Measurements from ENCODE around the gene MMEL1. TPM values are rescaled to one million over a fixed set of nuclear protein-coding genes. Genes with fewer than 3 reads are reported as not detected.

MMEL1 gene
- total and polyA plus RNA-seq, 11 donors, result 0.30 to 2.6 (median 0.97) TPM; not detected in 5

DNA sequence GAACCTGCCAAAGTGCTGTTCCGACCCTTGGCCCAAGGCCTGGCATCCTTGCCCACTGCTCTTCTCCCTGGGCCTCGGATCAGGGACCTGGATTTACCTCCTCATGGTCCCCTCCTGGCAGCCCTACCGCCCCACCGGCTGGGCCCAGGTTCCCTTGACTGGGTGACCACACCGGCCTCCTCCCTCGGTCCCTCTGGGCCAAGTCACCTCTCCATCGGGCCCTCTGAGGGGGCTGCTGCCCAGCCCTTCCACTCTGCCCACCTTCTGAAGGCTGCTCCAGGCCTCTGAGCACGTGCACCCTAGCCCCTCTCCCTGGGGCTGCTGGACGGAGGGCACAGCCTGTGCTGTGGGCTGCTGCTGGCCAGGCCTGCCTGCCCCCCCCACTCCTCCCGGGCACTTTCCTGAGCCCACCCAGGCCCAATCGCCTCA lies 9.3 kb upstream of the MMEL1 start:
- Histone ChIP-seq H3K4me1 (peaks cover 0 to 31% (median 14%) of the 10 kb centered on the region in 12 donors), H3K27ac (peak overlapping the region in 9 of 12 donors; percentile 84 to 94 (median 90)), H3K27me3 (no peaks in the 10 kb centered on the region), H3K9me3 (peaks cover 0 to 15% (median 8%) of the 10 kb centered on the region in 12 donors), H3K4me3 (peak overlapping the region; percentile 68 to 99 (median 85)), H3K36me3 (no peaks in the 10 kb centered on the region)
- WGBS, 4 donors, result 34 to 51% (median 38%) methylated on average over 8 to 11 of the region's 11 CpGs
- intact Hi-C loops (cut with DNase I), result loop anchor here in 8 of 10 donors (2.0 to 10.0 kb wide), 7 partner anchors 55 to 229 kb away; partner anchors contain the start of genes PEX10 (in 5 of the 8) and PRXL2B (in 5 of the 8)
- no peak for TF ChIP-seq CTCF (IDR thresholded peaks at IDR 0.05)
- no peak for TF ChIP-seq POLR2A (IDR thresholded peaks at IDR 0.05)
- peak in 1 of 5 donors; percentile 71 for DNase-seq
- peak in 1 of 4 donors; percentile 3 for ATAC-seq

- H3K4me3 ChIP-seq, result peak overlapping the region in 10 of 12 donors; percentile 68 to 99 (median 87)
- no peaks in the 10 kb centered on the region for H3K36me3 ChIP-seq
- no peak for TF ChIP-seq POLR2A (IDR thresholded peaks at IDR 0.05)
- TF ChIP-seq CTCF (IDR thresholded peaks at IDR 0.05), result no peak
- DNase-seq (peak in 1 of 5 donors; percentile 59), ATAC-seq (no peak)
- WGBS, 4 donors, result 93 to 96% (median 94%) methylated on average over 7 to 34 of the region's 34 CpGs
- intact Hi-C loops (cut with DNase I), result loop anchor here in 8 of 10 donors (2.0 to 10.0 kb wide), 7 partner anchors 54 to 229 kb away; partner anchors contain the start of genes PEX10 (in 5 of the 8) and PRXL2B (in 5 of the 8)
- peaks cover 0 to 31% (median 14%) of the 10 kb centered on the region in 12 donors for H3K4me1 ChIP-seq
- peaks cover 0 to 15% (median 7%) of the 10 kb centered on the region in 12 donors for H3K9me3 ChIP-seq
- H3K27ac ChIP-seq, result peak overlapping the region in 3 of 12 donors; percentile 84 to 94 (median 88)
- no peaks in the 10 kb centered on the region for H3K27me3 ChIP-seq
Measured at GRCh38 chr1:2641381-2642130, 8.7 kb upstream of the MMEL1 start.

DNA sequence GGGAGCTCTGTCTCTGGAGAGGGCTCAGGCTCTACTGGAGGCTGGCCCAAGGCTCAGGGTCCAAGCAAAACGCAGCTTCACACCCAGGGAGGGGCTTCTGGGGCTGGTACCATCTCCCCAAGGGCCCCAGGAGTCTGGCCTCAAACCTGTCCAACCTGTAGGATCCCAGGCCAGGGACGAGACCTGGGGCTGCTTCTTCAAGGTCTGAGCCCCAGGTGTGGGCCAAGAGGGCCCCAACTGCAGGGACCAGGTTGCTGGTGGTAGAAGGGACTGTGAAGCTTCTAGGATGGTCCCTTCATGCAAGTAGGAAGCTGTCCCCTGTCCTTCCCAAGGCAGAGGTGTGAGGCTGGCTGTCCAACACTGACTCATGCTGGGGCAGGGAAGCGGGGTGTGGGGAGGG lies 7.8 kb upstream of the MMEL1 start:
- no peak overlapping the region for H3K27ac ChIP-seq
- no peak overlapping the region for H3K4me3 ChIP-seq
- WGBS, 4 donors, result 92 to 100% (median 93%) methylated on average over 1 to 3 of the region's 3 CpGs
- peaks cover 0 to 31% (median 14%) of the 10 kb centered on the region in 12 donors for H3K4me1 ChIP-seq
- H3K27me3 ChIP-seq, result peaks cover 0 to 4% (median 0%) of the 10 kb centered on the region in 9 donors
- ATAC-seq (no peak), DNase-seq (peak in 1 of 5 donors; percentile 51)
- H3K9me3 ChIP-seq, result peaks cover 0 to 11% (median 7%) of the 10 kb centered on the region in 12 donors
- intact Hi-C loops (cut with DNase I), result loop anchor here in 7 of 10 donors (5.0 to 10.0 kb wide), 5 partner anchors 53 to 226 kb away; partner anchors contain the start of genes PEX10 (in 4 of the 7) and PRXL2B (in 4 of the 7)
- TF ChIP-seq POLR2A (IDR thresholded peaks at IDR 0.05) (no peak), CTCF (IDR thresholded peaks at IDR 0.05) (no peak)
- H3K36me3 ChIP-seq, result no peaks in the 10 kb centered on the region

Data from heart left ventricle (tissue), 16 donors.